OCI-LY7 (cell line): ENCODE measurements around the gene BFSP2.

Experiments
- CTCF ChIP-seq: fragments of 200-600 bp; sonication (generic); conservative IDR thresholded peaks from 2 replicates; pipeline ENCODE4 v1.5.1; 2014; ENCODE audit warnings: mild to moderate bottlenecking, antibody characterized with exemption, low read length, moderate library complexity, mixed read lengths
- EZH2phosphoT487 ChIP-seq: fragments of 200-600 bp; sonication (generic); IDR thresholded peaks from 2 replicates; pipeline ENCODE4 v1.6.1; 2018; ENCODE audit warnings: low read depth, borderline replicate concordance, mild to moderate bottlenecking, mixed run types, antibody characterized with exemption, low read length, moderate library complexity, mixed read lengths

GRCh38 chr3:133393204-133393603 is 6.7 kb upstream of the BFSP2 start:
- TF ChIP-seq CTCF (no peak), EZH2phosphoT487 (no peak)
